H1 (cell line): ENCODE data around the gene USP20. TPM values are rescaled to one million over a fixed set of nuclear protein-coding genes. Genes with fewer than 3 reads are reported as not detected.

Experiments
- BRCA1 ChIP-seq: IDR thresholded peaks from 2 replicates; pipeline ENCODE4 v1.6.1; 2012; ENCODE audit warnings: low read depth, low read length, improper control_type of control experiment
- EGR1 ChIP-seq: IDR thresholded peaks from 2 replicates; pipeline ENCODE4 v1.6.1; 2011; ENCODE audit warnings: low read depth, low read length, borderline replicate concordance
- NANOG ChIP-seq: IDR thresholded peaks from 2 replicates; pipeline ENCODE4 v1.6.1; 2011; ENCODE audit warnings: low read length, low read depth, mild to moderate bottlenecking, inconsistent platforms; ENCODE audit not compliant: insufficient read depth, poor library complexity, severe bottlenecking
- POLR2AphosphoS5 ChIP-seq: IDR thresholded peaks from 2 replicates; pipeline ENCODE4 v1.6.1; 2011; ENCODE audit warnings: low read depth, low read length
- RAD21 ChIP-seq, 2 experiments: IDR thresholded peaks in 1 of 2; conservative IDR thresholded peaks in 1 of 2; 2 replicates each; pipeline ENCODE4 v1.6.1; 2011; ENCODE audit warnings: low read depth in 2 of 2, low read length in 2 of 2, improper control_type of control experiment in 1 of 2, inconsistent platforms in 1 of 2, mild to moderate bottlenecking in 1 of 2, moderate library complexity in 1 of 2
- RXRA ChIP-seq: IDR thresholded peaks from 2 replicates; pipeline ENCODE4 v1.6.1; 2011; ENCODE audit warnings: low read depth, mild to moderate bottlenecking, low read length, moderate library complexity; ENCODE audit not compliant: insufficient read depth
- SIX5 ChIP-seq: IDR thresholded peaks from 2 replicates; pipeline ENCODE4 v1.6.1; 2011; ENCODE audit warnings: mild to moderate bottlenecking, low read depth, low read length
- SP4 ChIP-seq: IDR thresholded peaks from 2 replicates; pipeline ENCODE4 v1.6.1; 2012; ENCODE audit warnings: low read length, inconsistent platforms
- TAF7 ChIP-seq: optimal IDR thresholded peaks from 2 replicates; pipeline ENCODE3; 2011; ENCODE audit warnings: low read depth, mild to moderate bottlenecking, inconsistent platforms, low read length, moderate library complexity, borderline replicate concordance
- polyA plus RNA-seq, 7 experiments: library from polyadenylated mRNA; depleted of rRNA in 3 of 7; stranded (reverse) in 5 of 7; unstranded in 2 of 7; fragments of >200 nt in 5 of 7; fragments of 200-250 nt in 2 of 7; gene quantifications; 1 replicate in 5 of 7; 2 replicates in 1 of 7; 4 replicates in 1 of 7; pipeline versions ENCODE4 v1.2.1 to v1.2.3, GENCODE V29; 2011 to 2013; ENCODE audit warnings: missing spikeins in 2 of 7, mixed read lengths in 2 of 7
- total RNA-seq: library from RNA; stranded (reverse); fragmentation: NEBNext Ultra II Directional; extraction: Animal tissue kit (Norgen Biotek cat#: 25700); gene quantifications from 2 replicates; pipeline ENCODE4 v1.2.1, GENCODE V29; 2021

USP20 gene
- total and polyA plus RNA-seq, 2 of the 8 experiments (the other 6 are each of a cell fraction or from before 2014, with no cell fraction given), result 13.4 to 23.0 TPM

DNA sequence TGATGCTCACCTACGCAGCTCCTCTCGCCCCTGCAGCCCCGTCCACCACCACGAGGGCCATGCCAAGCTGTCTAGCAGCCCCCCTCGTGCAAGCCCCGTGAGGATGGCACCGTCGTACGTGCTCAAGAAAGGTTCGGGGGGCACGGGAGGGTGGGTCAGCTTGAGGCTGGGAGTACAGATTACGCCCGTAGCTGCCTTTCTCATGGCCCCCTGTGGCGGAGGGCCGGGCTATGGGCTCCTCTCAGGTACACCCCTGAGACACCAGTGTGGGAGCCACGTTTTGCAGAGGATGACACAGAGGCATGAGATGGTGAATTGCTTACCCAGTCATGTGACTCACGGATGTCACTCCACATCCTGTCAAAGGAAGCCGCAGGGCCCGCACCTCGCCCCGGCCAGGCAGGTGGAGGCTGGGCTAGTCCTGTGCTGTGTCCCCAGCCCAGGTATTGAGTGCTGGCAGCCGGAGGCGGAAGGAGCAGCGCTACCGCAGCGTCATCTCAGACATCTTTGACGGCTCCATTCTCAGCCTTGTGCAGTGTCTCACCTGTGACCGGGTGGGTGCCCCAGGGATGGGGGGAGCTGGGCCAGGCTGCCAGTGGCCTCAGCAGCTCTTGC, 33.7 kb downstream of the USP20 start (continued):
- no peak for TF ChIP-seq TAF7
- no peak for TF ChIP-seq EGR1
- no peak for TF ChIP-seq RXRA
- no peak for TF ChIP-seq BRCA1
- TF ChIP-seq RAD21 (IDR thresholded peaks at IDR 0.05 in 1 of 2, conservative IDR thresholded peaks at IDR 0.05 in 1 of 2; ENCODE audit: low read depth in 2 of 2, low read length in 2 of 2), result no peak
- no peak for TF ChIP-seq POLR2AphosphoS5
- no peak for TF ChIP-seq SIX5
- no peak for TF ChIP-seq SP4
- TF ChIP-seq NANOG, result no peak
